Mammary epithelial cell (primary cell): ENCODE data around the gene TSFM.

ENCODE experiments used
- EZH2 ChIP-seq: IDR thresholded peaks from 2 replicates; pipeline ENCODE4 v1.6.1; 2012; ENCODE audit warnings: low read length, inconsistent platforms, borderline replicate concordance
- TF ChIP-seq, protein P1 (sequence below), 2 donors: IDR thresholded peaks in 1 of 2; conservative IDR thresholded peaks in 1 of 2; 2 replicates each; pipeline ENCODE4 v1.5.1; 2011 to 2012; ENCODE audit warnings: inconsistent platforms in 2 of 2, low read length in 2 of 2, mild to moderate bottlenecking in 2 of 2, control low read depth in 1 of 2, low read depth in 1 of 2; ENCODE audit not compliant: insufficient read depth in 1 of 2; ENCODE audit errors: extremely low read depth in 1 of 2

DNA sequence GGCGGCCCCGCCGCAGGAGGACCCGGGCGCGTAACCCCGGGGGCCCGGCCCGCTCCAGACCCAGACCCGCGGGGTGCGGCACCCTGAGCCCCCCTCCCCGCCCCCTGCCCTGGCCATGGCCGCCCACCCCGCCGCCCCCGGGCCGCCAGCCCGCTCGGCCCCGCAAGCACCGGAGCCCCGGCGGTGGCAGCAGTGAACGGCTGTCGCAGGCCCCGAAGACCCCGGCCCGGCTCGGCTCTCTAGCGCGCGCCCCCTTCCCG, 27.5 kb upstream of the TSFM start:
- TF ChIP-seq, protein P1, sequence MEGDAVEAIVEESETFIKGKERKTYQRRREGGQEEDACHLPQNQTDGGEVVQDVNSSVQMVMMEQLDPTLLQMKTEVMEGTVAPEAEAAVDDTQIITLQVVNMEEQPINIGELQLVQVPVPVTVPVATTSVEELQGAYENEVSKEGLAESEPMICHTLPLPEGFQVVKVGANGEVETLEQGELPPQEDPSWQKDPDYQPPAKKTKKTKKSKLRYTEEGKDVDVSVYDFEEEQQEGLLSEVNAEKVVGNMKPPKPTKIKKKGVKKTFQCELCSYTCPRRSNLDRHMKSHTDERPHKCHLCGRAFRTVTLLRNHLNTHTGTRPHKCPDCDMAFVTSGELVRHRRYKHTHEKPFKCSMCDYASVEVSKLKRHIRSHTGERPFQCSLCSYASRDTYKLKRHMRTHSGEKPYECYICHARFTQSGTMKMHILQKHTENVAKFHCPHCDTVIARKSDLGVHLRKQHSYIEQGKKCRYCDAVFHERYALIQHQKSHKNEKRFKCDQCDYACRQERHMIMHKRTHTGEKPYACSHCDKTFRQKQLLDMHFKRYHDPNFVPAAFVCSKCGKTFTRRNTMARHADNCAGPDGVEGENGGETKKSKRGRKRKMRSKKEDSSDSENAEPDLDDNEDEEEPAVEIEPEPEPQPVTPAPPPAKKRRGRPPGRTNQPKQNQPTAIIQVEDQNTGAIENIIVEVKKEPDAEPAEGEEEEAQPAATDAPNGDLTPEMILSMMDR (conservative IDR thresholded peaks at IDR 0.05 in 1 of 2, IDR thresholded peaks at IDR 0.05 in 1 of 2; ENCODE audit: extremely low read depth in 1 of 2, insufficient read depth in 1 of 2, low read depth in 1 of 2, low read length in 2 of 2), result no peak
- TF ChIP-seq EZH2, result no peak
